ENCODE measurements around the gene A2M. TPM values are rescaled to one million over a fixed set of nuclear protein-coding genes. Genes with fewer than 3 reads are reported as not detected.

A2M gene
- total RNA-seq, 1 donor from 2014 or later, result 346 TPM

DNA sequence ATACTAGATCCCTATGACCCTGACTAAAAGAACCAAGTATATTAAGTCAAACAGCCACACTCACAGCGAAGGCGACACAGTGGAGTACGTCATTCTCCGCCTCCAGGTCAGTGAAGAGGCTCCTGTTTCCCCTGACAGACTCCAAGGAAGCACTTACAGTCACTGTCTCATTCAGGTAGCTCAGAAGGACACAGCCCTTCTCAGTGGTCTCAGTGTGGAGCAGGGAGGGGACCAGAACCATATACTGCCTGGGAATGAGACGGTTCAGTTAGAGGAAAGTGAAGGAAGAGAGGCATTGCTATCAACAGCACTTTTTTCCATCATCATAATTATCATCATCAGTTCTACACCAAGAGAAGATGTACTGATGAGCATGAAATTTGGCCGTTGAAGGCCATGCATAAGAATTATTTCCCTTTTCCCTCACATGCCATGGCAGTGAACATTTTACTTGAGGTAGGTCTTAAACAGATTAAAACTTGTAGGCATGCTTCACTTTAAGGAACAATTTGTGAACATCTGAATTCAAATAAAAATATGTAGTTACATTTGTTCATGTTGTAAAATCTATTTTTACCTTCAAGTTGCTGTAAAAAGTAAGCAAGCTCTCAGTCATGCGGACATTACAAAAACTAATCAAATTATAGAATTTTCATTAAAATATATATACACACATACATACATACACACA, 2.3 kb downstream of the A2M start:
- Mint-ChIP-seq H3K36me3 (ENCODE audit: unreplicated experiment) (no peaks in the 10 kb centered on the region), H3K9me3 (ENCODE audit: unreplicated experiment) (peaks cover 5% of the 10 kb centered on the region)

DNA sequence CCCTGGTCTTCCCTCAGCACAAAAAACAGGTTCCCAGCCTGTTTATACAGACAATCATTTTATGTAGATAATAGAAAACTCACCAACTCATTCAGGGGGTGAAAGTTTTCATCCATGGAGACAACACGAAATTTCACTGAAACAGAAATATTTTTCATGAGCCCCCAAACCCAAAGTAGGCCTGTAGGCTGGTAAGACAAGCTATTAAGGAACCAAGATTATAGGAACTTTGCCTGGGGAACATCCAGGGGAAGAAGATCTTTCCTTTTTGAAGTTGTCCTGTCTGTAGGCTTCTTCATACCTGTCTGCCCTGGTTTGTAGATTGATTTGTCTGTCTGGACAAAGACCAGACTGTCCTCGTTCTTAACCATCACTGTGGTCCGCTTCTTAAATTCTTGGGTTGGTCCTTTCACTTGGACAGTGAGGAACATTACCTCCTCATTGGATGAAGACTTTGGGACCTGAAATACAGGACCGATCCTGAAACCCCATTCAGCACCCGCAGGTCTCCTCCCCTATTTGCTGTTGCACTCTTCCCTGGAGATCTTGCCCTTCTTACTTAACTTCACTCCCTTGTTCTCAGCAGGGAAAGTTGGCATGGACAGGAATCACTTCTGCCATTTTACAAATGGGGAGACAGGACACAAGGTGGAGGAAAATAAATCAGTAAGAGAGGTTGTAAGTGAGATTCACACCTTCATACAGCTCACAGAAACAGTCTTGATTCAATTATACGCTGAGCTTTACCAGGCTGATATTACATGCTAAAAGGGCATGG, 3.5 kb downstream of the A2M start:
- Mint-ChIP-seq H3K27me3 (ENCODE audit: unreplicated experiment) (peaks cover 4% of the 10 kb centered on the region), H3K36me3 (ENCODE audit: unreplicated experiment) (no peaks in the 10 kb centered on the region), H3K27ac (ENCODE audit: unreplicated experiment) (no peak overlapping the region), H3K4me3 (ENCODE audit: unreplicated experiment) (peak overlapping the region; percentile 68), H3K4me1 (ENCODE audit: low read depth, unreplicated experiment) (peaks cover 39% of the 10 kb centered on the region), H3K9me3 (ENCODE audit: unreplicated experiment) (peaks cover 2% of the 10 kb centered on the region)
- DNase-seq, result no peak
- TF ChIP-seq, protein P1, sequence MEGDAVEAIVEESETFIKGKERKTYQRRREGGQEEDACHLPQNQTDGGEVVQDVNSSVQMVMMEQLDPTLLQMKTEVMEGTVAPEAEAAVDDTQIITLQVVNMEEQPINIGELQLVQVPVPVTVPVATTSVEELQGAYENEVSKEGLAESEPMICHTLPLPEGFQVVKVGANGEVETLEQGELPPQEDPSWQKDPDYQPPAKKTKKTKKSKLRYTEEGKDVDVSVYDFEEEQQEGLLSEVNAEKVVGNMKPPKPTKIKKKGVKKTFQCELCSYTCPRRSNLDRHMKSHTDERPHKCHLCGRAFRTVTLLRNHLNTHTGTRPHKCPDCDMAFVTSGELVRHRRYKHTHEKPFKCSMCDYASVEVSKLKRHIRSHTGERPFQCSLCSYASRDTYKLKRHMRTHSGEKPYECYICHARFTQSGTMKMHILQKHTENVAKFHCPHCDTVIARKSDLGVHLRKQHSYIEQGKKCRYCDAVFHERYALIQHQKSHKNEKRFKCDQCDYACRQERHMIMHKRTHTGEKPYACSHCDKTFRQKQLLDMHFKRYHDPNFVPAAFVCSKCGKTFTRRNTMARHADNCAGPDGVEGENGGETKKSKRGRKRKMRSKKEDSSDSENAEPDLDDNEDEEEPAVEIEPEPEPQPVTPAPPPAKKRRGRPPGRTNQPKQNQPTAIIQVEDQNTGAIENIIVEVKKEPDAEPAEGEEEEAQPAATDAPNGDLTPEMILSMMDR (IDR thresholded peaks at IDR 0.05; ENCODE audit: partially characterized antibody, unreplicated experiment), result no peak

More for the DNA sequence above, 2.3 kb downstream of the A2M start:
- Mint-ChIP-seq H3K27me3 (ENCODE audit: unreplicated experiment) (peaks cover 6% of the 10 kb centered on the region), H3K27ac (ENCODE audit: unreplicated experiment) (peak overlapping the region; percentile 5), H3K4me1 (ENCODE audit: low read depth, unreplicated experiment) (peaks cover 39% of the 10 kb centered on the region), H3K4me3 (ENCODE audit: unreplicated experiment) (peak overlapping the region; percentile 72)
- DNase-seq, result no peak
- TF ChIP-seq, protein P1 (IDR thresholded peaks at IDR 0.05; ENCODE audit: partially characterized antibody, unreplicated experiment), result no peak

DNA sequence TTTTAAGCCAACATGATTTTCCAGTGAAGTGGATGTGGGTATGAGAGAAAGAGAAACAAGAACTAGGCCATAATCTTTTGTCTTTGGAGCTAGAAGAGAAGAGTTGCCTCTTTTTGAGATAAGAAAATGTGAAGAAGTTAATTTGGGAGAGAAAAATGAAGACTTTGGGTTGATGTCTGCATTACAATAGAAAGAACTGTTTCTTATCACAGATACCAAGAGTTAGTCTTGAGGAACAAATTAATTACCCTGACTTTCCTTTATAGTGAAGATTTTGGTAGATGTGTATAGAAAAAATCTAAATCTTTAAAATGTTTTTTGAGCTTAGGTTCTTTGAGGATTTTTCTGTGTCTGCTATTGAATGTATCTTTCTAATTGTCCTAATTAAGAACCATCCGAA, 4.2 kb downstream of the A2M start:
- Mint-ChIP-seq H3K4me1 (ENCODE audit: low read depth, unreplicated experiment) (peaks cover 37% of the 10 kb centered on the region), H3K27me3 (ENCODE audit: unreplicated experiment) (no peaks in the 10 kb centered on the region), H3K9me3 (ENCODE audit: unreplicated experiment) (no peaks in the 10 kb centered on the region), H3K27ac (ENCODE audit: unreplicated experiment) (no peak overlapping the region), H3K36me3 (ENCODE audit: unreplicated experiment) (no peaks in the 10 kb centered on the region), H3K4me3 (ENCODE audit: unreplicated experiment) (peak overlapping the region; percentile 9)
- TF ChIP-seq, protein P1 (IDR thresholded peaks at IDR 0.05; ENCODE audit: partially characterized antibody, unreplicated experiment), result no peak
- DNase-seq, result no peak

DNA sequence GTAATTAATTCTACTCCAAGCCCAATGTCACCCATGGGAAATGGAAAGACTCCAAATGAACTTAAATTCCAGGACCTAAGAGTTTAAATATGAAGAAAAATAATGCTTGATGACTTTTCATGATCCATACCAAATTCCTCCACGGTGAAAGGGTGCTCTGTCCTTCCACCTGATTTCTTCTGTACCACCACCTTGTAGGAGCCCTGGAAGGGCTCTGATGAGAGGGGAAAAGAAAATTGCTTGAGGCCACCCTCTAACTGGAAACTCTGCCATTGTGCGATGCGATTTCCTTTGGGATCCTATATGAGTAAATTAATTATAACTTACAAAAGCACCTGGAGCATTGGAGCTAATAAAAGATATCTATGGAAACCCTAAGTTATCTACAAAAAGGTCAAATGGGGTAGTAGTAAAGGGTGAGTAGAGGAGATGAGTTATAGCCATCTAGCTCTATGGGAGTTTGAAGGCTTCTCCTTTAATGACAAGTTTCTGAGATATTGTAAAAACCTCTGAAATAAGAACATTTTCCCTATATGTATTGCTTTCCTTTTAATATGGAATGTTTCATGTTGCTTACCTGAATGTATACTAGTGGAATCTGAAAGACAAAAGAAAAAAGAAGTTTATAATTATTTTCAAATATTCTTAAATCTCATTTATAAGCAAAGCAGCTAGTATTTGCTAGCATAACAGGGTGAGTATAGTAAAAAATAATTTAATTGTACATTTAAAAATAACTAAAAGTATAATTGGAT, 5.8 kb downstream of the A2M start:
- TF ChIP-seq, protein P1 (IDR thresholded peaks at IDR 0.05; ENCODE audit: partially characterized antibody, unreplicated experiment), result no peak
- Mint-ChIP-seq H3K4me1 (ENCODE audit: low read depth, unreplicated experiment) (peaks cover 28% of the 10 kb centered on the region), H3K27ac (ENCODE audit: unreplicated experiment) (no peak overlapping the region), H3K9me3 (ENCODE audit: unreplicated experiment) (no peaks in the 10 kb centered on the region), H3K27me3 (ENCODE audit: unreplicated experiment) (no peaks in the 10 kb centered on the region), H3K36me3 (ENCODE audit: unreplicated experiment) (no peaks in the 10 kb centered on the region), H3K4me3 (ENCODE audit: unreplicated experiment) (no peak overlapping the region)
- DNase-seq, result no peak

All from glutamatergic neuron (in vitro differentiated cells).